Peyer's patch (tissue), 4 donors: ENCODE measurements around the gene TRIM2.

Experiments
- POLR2A ChIP-seq, 2 donors: fragments of 450-650 bp; IDR thresholded peaks; one replicate each; pipeline ENCODE4 v1.5.1; 2017; ENCODE audit warnings: antibody characterized with exemption in 2 of 2, mild to moderate bottlenecking in 2 of 2, moderate library complexity in 2 of 2
- TF ChIP-seq, protein P1 (sequence below), 6 experiments: fragments of 450-650 bp in 4 of 6; fragments of 200-600 bp in 2 of 6; sonication (generic) in 1 of 6; IDR thresholded peaks; one replicate each; pipeline ENCODE4 v1.5.1; 2017 to 2019; ENCODE audit warnings: antibody characterized with exemption in 6 of 6, mild to moderate bottlenecking in 3 of 6, moderate library complexity in 1 of 6

DNA sequence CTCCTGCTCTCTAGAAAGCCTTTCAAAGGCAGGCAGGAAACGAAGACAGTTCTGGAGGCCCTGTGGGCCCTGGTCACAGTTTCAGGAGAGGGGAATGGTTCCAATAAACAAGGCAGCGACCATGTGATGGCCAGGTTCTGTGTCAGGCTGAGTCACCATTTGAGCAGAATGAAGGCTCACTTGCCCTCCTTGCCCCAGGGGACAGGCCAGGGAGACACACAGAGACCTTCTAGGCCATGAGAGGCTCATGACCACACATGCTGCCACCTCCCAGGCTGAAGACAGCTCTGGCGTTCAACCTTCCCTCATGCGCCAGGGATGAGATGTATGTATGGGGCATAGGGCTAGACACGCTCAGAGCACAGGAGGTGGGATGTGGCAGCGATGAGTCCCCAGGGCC is 22.9 kb upstream of the TRIM2 start:
- TF ChIP-seq, protein P1, sequence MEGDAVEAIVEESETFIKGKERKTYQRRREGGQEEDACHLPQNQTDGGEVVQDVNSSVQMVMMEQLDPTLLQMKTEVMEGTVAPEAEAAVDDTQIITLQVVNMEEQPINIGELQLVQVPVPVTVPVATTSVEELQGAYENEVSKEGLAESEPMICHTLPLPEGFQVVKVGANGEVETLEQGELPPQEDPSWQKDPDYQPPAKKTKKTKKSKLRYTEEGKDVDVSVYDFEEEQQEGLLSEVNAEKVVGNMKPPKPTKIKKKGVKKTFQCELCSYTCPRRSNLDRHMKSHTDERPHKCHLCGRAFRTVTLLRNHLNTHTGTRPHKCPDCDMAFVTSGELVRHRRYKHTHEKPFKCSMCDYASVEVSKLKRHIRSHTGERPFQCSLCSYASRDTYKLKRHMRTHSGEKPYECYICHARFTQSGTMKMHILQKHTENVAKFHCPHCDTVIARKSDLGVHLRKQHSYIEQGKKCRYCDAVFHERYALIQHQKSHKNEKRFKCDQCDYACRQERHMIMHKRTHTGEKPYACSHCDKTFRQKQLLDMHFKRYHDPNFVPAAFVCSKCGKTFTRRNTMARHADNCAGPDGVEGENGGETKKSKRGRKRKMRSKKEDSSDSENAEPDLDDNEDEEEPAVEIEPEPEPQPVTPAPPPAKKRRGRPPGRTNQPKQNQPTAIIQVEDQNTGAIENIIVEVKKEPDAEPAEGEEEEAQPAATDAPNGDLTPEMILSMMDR (IDR thresholded peaks at IDR 0.05): no peak
- TF ChIP-seq POLR2A (IDR thresholded peaks at IDR 0.05): no peak
